HG02943 (cell line): ENCODE data around the gene GAB2.
"Not testable (repeated sequence)": the region's sequence is repeated elsewhere in the genome, so short reads cannot be mapped to it uniquely, and the experiment has no call there.

ENCODE experiments used
- ATAC-seq: cut with Tn5 transposase; IDR thresholded peaks from one replicate; pipeline ENCODE4 v1.9.1; 2021; ENCODE audit warnings: mild to moderate bottlenecking, low read depth, moderate library complexity; ENCODE audit not compliant: unreplicated experiment

The GAB2 gene

GRCh38 chr11:78259777-78260487 is 157.7 kb downstream of the GAB2 start:
- ATAC-seq = no peak

GRCh38 chr11:78257654-78258053 is 160.0 kb downstream of the GAB2 start:
- ATAC-seq = no peak

GRCh38 chr11:78256962-78257361 is 160.7 kb downstream of the GAB2 start:
- ATAC-seq = no peak

GRCh38 chr11:78255919-78256318 is 161.7 kb downstream of the GAB2 start:
- no peak for ATAC-seq

- ATAC-seq = no peak
Measured at GRCh38 chr11:78254268-78254667, 163.4 kb downstream of the GAB2 start.

- no peak for ATAC-seq
Measured at GRCh38 chr11:78253797-78254196, 163.8 kb downstream of the GAB2 start.

GRCh38 chr11:78251083-78251775 is 166.4 kb downstream of the GAB2 start:
- ATAC-seq = no peak

- ATAC-seq = no peak
Measured at GRCh38 chr11:78250099-78250498, 167.5 kb downstream of the GAB2 start.

GRCh38 chr11:78248903-78249302 is 168.7 kb downstream of the GAB2 start:
- no peak for ATAC-seq

- no peak for ATAC-seq
Measured at GRCh38 chr11:78248191-78248590, 169.4 kb downstream of the GAB2 start.

GRCh38 chr11:78244546-78245255 is 172.9 kb downstream of the GAB2 start:
- ATAC-seq = no peak

- no peak for ATAC-seq
Measured at GRCh38 chr11:78244080-78244479, 173.5 kb downstream of the GAB2 start.

- no peak for ATAC-seq
Measured at GRCh38 chr11:78241475-78241874, 176.1 kb downstream of the GAB2 start.

- ATAC-seq = no peak
Measured at GRCh38 chr11:78239781-78240180, 177.8 kb downstream of the GAB2 start.

GRCh38 chr11:78237293-78238046 is 180.2 kb downstream of the GAB2 start:
- ATAC-seq = no peak

GRCh38 chr11:78234006-78234405 is 183.6 kb downstream of the GAB2 start:
- ATAC-seq = no peak

GRCh38 chr11:78233046-78233445 is 184.6 kb downstream of the GAB2 start:
- ATAC-seq = not testable (repeated sequence)

GRCh38 chr11:78231962-78232501 is 185.6 kb downstream of the GAB2 start:
- no peak for ATAC-seq

GRCh38 chr11:78230161-78230877 is 187.3 kb downstream of the GAB2 start:
- no peak for ATAC-seq

GRCh38 chr11:78229106-78229505 is 188.5 kb downstream of the GAB2 start:
- no peak for ATAC-seq
